Breast epithelium (tissue), 4 donors: ENCODE data around the gene LGR4. TPM values are rescaled to one million over a fixed set of nuclear protein-coding genes. Genes with fewer than 3 reads are reported as not detected.

ENCODE experiments used
- DNase-seq, 2 donors: peaks; one replicate each; pipeline ENCODE4 v3.0.0-alpha.2; 2019; ENCODE audit warnings: low spot score in 2 of 2
- H3K27ac ChIP-seq, 2 donors: fragments of 200-600 bp; sonication (generic) in 1 of 2; one replicate each; pipeline ENCODE4 v1.5.1; 2016 to 2019; ENCODE audit warnings: mild to moderate bottlenecking in 1 of 2
- H3K27me3 ChIP-seq, 2 donors: fragments of 200-600 bp; sonication (generic) in 1 of 2; one replicate each; pipeline versions ENCODE4 v1.5.1 to v1.6.0; 2017 to 2019; ENCODE audit warnings: control low read depth in 1 of 2, mild to moderate bottlenecking in 1 of 2
- H3K36me3 ChIP-seq: fragments of 200-600 bp; one replicate; pipeline ENCODE4 v1.5.1; 2019
- H3K4me1 ChIP-seq, 2 donors: fragments of 200-600 bp; sonication (generic); one replicate each; pipeline ENCODE4 v1.5.1; 2016 to 2019; ENCODE audit warnings: control low read depth in 1 of 2
- H3K4me3 ChIP-seq, 3 donors: fragments of 200-600 bp; sonication (generic); 1 replicate in 2 of 3; 2 replicates in 1 of 3; pipeline ENCODE4 v1.5.1; 2016 to 2019; ENCODE audit warnings: mild to moderate bottlenecking in 3 of 3, moderate library complexity in 2 of 3
- H3K9me3 ChIP-seq, 2 donors: fragments of 200-600 bp; sonication (generic) in 1 of 2; one replicate each; pipeline ENCODE4 v1.5.1; 2016 to 2019; ENCODE audit warnings: control low read depth in 1 of 2
- POLR2A ChIP-seq: fragments of 450-650 bp; IDR thresholded peaks from one replicate; pipeline ENCODE4 v1.6.1; 2016; ENCODE audit warnings: antibody characterized with exemption, mild to moderate bottlenecking, moderate library complexity
- POLR2AphosphoS5 ChIP-seq, 3 donors: sonication (generic); formaldehyde crosslinking; IDR thresholded peaks; one replicate each; pipeline ENCODE4 v1.6.1; 2017; ENCODE audit warnings: antibody characterized with exemption in 3 of 3
- intact Hi-C: fragments of 100-400 bp; cut with DNase I; formaldehyde crosslinking; loops from one replicate; pipeline ENCODE4 v1.15.1; 2023; ENCODE audit warnings: low total_unique reads
- total RNA-seq, 3 donors: library from RNA; depleted of rRNA; stranded (reverse); fragments of >200 nt; gene quantifications; one replicate each; pipeline ENCODE4 v1.1.0, GENCODE V29; 2016
- TF ChIP-seq, protein P1 (sequence below), 3 donors: fragments of 450-650 bp; IDR thresholded peaks; one replicate each; pipeline ENCODE4 v1.5.1; 2016 to 2017; ENCODE audit warnings: antibody characterized with exemption in 3 of 3, mild to moderate bottlenecking in 3 of 3, moderate library complexity in 3 of 3

LGR4 gene
- total RNA-seq, 3 donors from 2014 or later, result 28.5 to 93.7 (median 34.2) TPM

DNA sequence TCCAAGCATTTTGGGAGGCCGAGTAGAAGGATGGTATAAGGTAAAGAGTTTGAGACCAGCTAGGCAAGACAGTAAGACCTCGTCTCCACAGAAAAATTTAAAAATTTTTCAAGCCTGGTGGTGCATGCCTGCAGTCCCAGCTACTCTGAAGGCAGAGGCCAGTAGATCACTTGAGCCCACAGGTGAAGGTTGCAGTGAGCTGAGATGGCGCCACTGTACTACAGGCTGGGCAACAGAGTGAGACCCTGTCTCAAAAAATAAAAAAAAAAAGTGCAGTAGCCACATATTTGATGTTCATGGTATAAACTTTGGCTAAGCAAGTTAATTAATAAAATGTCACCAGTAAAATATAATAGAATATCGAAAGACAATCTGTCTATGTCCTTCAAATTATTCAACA, 27.0 kb downstream of the LGR4 start:
- Histone ChIP-seq H3K9me3 (no peaks in the 10 kb centered on the region), H3K27ac (no peak overlapping the region), H3K27me3 (no peaks in the 10 kb centered on the region), H3K4me1 (no peaks in the 10 kb centered on the region), H3K4me3 (no peak overlapping the region), H3K36me3 (no peaks in the 10 kb centered on the region)
- TF ChIP-seq, protein P1, sequence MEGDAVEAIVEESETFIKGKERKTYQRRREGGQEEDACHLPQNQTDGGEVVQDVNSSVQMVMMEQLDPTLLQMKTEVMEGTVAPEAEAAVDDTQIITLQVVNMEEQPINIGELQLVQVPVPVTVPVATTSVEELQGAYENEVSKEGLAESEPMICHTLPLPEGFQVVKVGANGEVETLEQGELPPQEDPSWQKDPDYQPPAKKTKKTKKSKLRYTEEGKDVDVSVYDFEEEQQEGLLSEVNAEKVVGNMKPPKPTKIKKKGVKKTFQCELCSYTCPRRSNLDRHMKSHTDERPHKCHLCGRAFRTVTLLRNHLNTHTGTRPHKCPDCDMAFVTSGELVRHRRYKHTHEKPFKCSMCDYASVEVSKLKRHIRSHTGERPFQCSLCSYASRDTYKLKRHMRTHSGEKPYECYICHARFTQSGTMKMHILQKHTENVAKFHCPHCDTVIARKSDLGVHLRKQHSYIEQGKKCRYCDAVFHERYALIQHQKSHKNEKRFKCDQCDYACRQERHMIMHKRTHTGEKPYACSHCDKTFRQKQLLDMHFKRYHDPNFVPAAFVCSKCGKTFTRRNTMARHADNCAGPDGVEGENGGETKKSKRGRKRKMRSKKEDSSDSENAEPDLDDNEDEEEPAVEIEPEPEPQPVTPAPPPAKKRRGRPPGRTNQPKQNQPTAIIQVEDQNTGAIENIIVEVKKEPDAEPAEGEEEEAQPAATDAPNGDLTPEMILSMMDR (IDR thresholded peaks at IDR 0.05), result no peak
- no peak for TF ChIP-seq POLR2AphosphoS5 (IDR thresholded peaks at IDR 0.05)
- no peak for TF ChIP-seq POLR2A
- DNase-seq, result no peak
- intact Hi-C loops, result no loop called here

DNA sequence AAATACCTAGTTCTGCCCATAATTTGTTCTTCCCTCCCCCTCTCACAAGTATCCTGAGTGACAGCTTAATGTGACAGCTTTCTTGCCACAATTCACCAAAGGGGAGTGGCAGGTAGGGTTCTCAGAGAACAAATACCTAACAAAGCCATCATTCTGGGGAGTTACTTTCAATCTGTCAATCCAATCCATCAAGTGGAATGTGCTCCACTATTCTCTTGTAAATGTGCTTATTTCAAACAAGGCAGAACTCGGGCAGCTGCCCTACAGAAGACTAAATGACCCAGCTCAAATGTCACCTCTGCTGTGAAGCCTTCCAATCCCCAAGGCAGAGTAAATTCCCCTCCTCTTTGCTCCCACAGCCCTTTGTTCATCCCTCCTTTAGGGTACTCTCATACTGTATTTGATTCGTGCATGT, 27.8 kb downstream of the LGR4 start:
- Histone ChIP-seq H3K27ac (no peak overlapping the region), H3K27me3 (no peaks in the 10 kb centered on the region), H3K9me3 (no peaks in the 10 kb centered on the region), H3K4me1 (no peaks in the 10 kb centered on the region), H3K4me3 (no peak overlapping the region), H3K36me3 (no peaks in the 10 kb centered on the region)
- TF ChIP-seq POLR2A (no peak), POLR2AphosphoS5 (IDR thresholded peaks at IDR 0.05) (no peak)
- TF ChIP-seq, protein P1 (IDR thresholded peaks at IDR 0.05), result no peak
- intact Hi-C loops, result no loop called here
- no peak for DNase-seq

DNA sequence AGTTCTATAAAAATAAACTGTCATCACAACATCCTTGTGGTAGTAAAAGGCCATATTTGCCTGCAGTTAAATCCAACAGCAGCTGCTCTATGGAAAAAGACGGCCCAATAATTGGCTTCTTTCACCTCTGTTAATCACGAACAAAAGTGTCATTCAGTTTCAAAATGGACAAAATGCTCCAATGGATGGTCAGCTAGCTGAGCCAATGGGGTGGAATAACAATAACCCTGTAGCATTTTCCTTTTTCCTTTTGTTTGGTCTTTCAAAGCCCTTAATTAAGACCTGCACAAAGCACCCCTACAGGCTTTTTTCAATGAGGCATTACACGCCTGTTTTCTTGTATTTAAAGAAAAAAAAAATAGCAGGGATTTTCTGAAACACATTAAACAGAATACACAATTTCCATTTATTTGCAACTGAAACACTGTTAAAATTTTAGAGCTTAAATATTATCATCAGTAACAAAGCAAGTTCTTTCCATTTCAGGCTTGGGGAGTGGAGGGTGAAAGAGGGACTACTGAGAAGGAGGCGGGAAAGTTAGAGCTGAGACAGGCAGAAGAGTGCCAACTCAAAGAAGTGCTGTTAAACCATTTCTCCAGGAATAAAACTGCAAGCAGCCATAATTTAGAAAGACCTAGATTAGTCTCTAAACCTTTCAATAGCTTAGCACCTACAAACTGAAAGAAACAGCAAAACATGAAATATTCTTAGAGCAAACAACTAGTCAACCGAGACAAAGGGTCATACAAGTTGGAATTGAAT, 28.7 kb downstream of the LGR4 start:
- intact Hi-C loops, result no loop called here
- TF ChIP-seq POLR2AphosphoS5 (IDR thresholded peaks at IDR 0.05) (no peak), POLR2A (no peak)
- TF ChIP-seq, protein P1 (IDR thresholded peaks at IDR 0.05), result no peak

DNA sequence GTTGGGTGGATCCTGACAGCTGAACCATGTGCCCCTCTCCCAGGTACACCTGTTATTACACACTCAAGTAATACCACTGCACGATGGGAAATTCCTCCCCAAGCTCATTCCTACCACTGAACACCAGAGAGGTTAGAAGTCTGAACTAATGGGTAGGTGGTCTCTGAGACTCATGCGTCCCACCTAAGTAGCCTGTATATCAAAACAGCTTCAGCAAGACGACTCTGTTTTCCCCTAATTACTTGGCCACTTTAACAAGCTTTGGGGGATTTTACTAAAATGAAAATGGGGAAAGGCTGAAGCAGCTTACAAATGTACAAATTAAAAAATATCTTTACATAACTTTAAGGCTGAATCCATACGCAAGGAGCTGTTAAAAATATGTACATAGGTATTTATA, 29.4 kb downstream of the LGR4 start:
- Histone ChIP-seq H3K9me3 (no peaks in the 10 kb centered on the region), H3K27ac (peak overlapping the region in 1 of 2 donors; percentile 3)
- intact Hi-C loops, result no loop called here

More for the DNA sequence above, 28.7 kb downstream of the LGR4 start:
- Histone ChIP-seq H3K4me1 (no peaks in the 10 kb centered on the region), H3K27ac (peak overlapping the region in 1 of 2 donors; percentile 3), H3K27me3 (no peaks in the 10 kb centered on the region), H3K9me3 (no peaks in the 10 kb centered on the region), H3K4me3 (no peak overlapping the region), H3K36me3 (no peaks in the 10 kb centered on the region)
- no peak for DNase-seq

DNA sequence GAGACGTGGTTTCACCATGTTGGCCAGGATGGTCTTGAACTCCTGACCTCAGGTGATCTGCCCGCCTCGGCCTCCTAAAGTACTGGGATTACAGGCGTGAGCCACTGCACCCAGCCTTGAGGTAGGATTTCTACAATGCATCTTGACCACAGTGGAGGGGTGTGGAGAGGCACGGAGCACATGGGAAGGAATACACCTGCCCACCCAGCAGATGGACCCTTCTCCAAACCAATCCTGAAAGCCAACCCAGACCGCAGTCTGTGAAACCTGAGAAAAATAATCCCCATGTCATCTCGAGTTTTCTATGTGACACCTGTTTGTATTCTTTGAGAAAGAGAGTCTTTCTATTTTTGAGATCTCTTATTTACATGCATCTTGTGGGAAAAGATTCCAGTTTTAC, 32.5 kb downstream of the LGR4 start:
- Histone ChIP-seq H3K9me3 (no peaks in the 10 kb centered on the region), H3K27ac (no peak overlapping the region), H3K36me3 (no peaks in the 10 kb centered on the region), H3K27me3 (no peaks in the 10 kb centered on the region), H3K4me1 (no peaks in the 10 kb centered on the region), H3K4me3 (no peak overlapping the region)
- DNase-seq, result no peak
- intact Hi-C loops, result no loop called here
- TF ChIP-seq POLR2A (no peak), POLR2AphosphoS5 (IDR thresholded peaks at IDR 0.05) (no peak)
- TF ChIP-seq, protein P1 (IDR thresholded peaks at IDR 0.05), result no peak

More for the DNA sequence above, 29.4 kb downstream of the LGR4 start:
- TF ChIP-seq POLR2A, result no peak
- TF ChIP-seq, protein P1 (IDR thresholded peaks at IDR 0.05), result no peak
- TF ChIP-seq POLR2AphosphoS5 (IDR thresholded peaks at IDR 0.05), result no peak
- H3K4me1 ChIP-seq, result no peaks in the 10 kb centered on the region
- H3K4me3 ChIP-seq, result no peak overlapping the region
- no peak for DNase-seq
- H3K36me3 ChIP-seq, result no peaks in the 10 kb centered on the region
- H3K27me3 ChIP-seq, result no peaks in the 10 kb centered on the region
